Left lung (tissue), 10 donors: ENCODE results near the gene SORBS1. TPM values are rescaled to one million over a fixed set of nuclear protein-coding genes. Genes with fewer than 3 reads are reported as not detected.

Source experiments
- ATAC-seq: fragments of 200-7000 bp; cut with Tn5 transposase; one replicate; pipeline ENCODE4 v1.9.1; 2020; ENCODE audit warnings: moderate library complexity
- DNase-seq, 4 donors: peaks; one replicate each; pipeline ENCODE4 v3.0.0-alpha.2; 2013 to 2020
- H3K27ac ChIP-seq, 2 donors: fragments of 200-600 bp; sonication (generic) in 1 of 2; one replicate each; pipeline versions ENCODE4 v1.5.0 to v1.8.0; 2020 to 2021
- H3K27me3 ChIP-seq, 2 donors: fragments of 200-600 bp; sonication (generic) in 1 of 2; one replicate each; pipeline versions ENCODE4 v1.5.0 to v1.8.0; 2020 to 2021
- H3K36me3 ChIP-seq, 2 donors: fragments of 200-600 bp; sonication (generic) in 1 of 2; one replicate each; pipeline versions ENCODE4 v1.5.0 to v1.8.0; 2020 to 2021
- H3K4me1 ChIP-seq, 2 donors: fragments of 200-600 bp; one replicate each; pipeline ENCODE4 v1.8.0; 2021
- H3K4me3 ChIP-seq, 2 donors: fragments of 200-600 bp; sonication (generic) in 1 of 2; one replicate each; pipeline versions ENCODE4 v1.5.0 to v1.8.0; 2020 to 2021; ENCODE audit warnings: mild to moderate bottlenecking in 1 of 2
- H3K9me3 ChIP-seq, 2 donors: fragments of 200-600 bp; sonication (generic) in 1 of 2; one replicate each; pipeline versions ENCODE4 v1.5.0 to v1.8.0; 2020 to 2021
- intact Hi-C, 2 donors: fragments of 100-400 bp; cut with DNase I; formaldehyde crosslinking; loops; one replicate each; pipeline versions ENCODE4 v1.11.2 to v1.14.2; 2022
- polyA plus RNA-seq, 6 donors: library from polyadenylated mRNA; unstranded; fragments of 120-200 nt; gene quantifications; one replicate each; pipeline ENCODE4 v1.2.1, GENCODE V29; 2013; ENCODE audit not compliant: insufficient read length in 6 of 6
- total RNA-seq, 2 donors: library from RNA; stranded (reverse); fragmentation: NEBNext Ultra II Directional; extraction: Animal tissue kit (Norgen Biotek cat#: 25700); gene quantifications; one replicate each; pipeline ENCODE4 v1.2.1, GENCODE V29; 2021
- TF ChIP-seq, protein P1 (sequence below), 2 donors: fragments of 200-600 bp; sonication (generic) in 1 of 2; IDR thresholded peaks; one replicate each; pipeline versions ENCODE4 v1.5.0 to v1.8.0; 2021; ENCODE audit warnings: antibody characterized with exemption in 2 of 2
- donor health status: DM: no; HTN: yes; CAD: no.
- donor health status: DM: no; HTN: no; CAD: no.

The SORBS1 gene
- total and polyA plus RNA-seq, 8 donors = 23.3 to 52.7 (median 36.4) TPM

DNA sequence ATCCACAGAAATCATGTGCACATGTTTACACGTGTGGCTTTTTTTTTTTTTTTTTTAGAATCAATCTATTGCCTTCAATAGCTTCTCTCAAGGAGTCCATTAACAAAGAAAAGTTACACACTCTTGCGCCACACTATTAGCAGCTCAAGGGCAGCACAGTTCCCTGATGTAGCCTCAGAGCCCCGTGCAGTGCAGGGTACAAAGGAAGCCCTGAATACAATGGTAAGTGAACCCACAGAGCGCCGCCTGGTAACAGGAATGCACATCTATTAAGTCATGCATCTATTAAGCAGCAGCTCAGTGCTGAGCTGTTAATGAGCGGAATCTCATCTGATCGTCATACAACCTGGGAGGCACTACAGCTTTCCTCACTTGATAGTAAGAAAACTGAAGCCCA, 156.7 kb downstream of the SORBS1 start:
- no peak for DNase-seq
- Histone ChIP-seq H3K27ac (no peak overlapping the region), H3K9me3 (no peaks in the 10 kb centered on the region), H3K36me3 (no peaks in the 10 kb centered on the region), H3K27me3 (no peaks in the 10 kb centered on the region), H3K4me1 (peaks cover 6 to 15% of the 10 kb centered on the region in 2 donors), H3K4me3 (no peak overlapping the region)
- ATAC-seq = no peak
- intact Hi-C loops = no loop called here
- TF ChIP-seq, protein P1, sequence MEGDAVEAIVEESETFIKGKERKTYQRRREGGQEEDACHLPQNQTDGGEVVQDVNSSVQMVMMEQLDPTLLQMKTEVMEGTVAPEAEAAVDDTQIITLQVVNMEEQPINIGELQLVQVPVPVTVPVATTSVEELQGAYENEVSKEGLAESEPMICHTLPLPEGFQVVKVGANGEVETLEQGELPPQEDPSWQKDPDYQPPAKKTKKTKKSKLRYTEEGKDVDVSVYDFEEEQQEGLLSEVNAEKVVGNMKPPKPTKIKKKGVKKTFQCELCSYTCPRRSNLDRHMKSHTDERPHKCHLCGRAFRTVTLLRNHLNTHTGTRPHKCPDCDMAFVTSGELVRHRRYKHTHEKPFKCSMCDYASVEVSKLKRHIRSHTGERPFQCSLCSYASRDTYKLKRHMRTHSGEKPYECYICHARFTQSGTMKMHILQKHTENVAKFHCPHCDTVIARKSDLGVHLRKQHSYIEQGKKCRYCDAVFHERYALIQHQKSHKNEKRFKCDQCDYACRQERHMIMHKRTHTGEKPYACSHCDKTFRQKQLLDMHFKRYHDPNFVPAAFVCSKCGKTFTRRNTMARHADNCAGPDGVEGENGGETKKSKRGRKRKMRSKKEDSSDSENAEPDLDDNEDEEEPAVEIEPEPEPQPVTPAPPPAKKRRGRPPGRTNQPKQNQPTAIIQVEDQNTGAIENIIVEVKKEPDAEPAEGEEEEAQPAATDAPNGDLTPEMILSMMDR (IDR thresholded peaks at IDR 0.05) = no peak

DNA sequence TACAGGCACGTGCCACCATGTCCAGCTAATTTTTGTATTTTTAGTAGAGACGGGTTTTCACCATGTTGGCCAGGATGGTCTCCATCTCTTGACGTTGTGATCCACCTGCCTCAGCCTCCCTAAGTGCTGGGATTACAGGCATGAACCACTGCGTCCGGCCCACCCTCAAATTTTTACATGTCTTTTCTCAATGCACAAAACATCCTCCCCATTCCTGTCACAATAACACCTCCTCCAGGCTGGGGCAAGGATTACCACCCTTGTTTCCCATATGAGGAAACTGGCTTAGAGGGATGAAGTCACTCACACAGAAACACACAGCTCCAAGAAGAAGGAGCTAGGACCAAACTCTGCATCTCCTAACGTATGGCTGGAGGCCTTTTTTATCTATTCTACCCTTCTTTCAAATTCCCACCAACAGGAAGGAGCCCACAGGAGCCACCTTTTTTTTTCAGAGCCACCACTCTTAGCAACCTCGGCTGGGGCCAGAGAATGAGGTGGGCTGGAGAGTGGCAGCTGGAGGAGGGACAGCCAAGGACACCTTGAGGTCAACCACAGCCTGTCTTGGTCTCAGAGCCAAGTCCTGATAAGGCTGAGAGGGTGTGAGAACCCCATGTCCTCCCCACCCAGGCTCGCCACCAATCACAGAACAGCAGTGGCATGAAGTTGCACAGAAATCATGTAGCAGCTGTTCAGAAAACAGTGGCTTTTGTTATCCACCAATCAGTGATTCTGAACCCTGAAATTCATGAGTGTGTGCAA, 157.3 kb downstream of the SORBS1 start:
- Histone ChIP-seq H3K27me3 (no peaks in the 10 kb centered on the region), H3K27ac (no peak overlapping the region), H3K9me3 (no peaks in the 10 kb centered on the region), H3K4me3 (no peak overlapping the region), H3K4me1 (peaks cover under 1 to 15% of the 10 kb centered on the region in 2 donors), H3K36me3 (peaks cover 0 to 2% of the 10 kb centered on the region in 2 donors)
- TF ChIP-seq, protein P1 (IDR thresholded peaks at IDR 0.05) = no peak
- DNase-seq (no peak), ATAC-seq (no peak)
- intact Hi-C loops = no loop called here

DNA sequence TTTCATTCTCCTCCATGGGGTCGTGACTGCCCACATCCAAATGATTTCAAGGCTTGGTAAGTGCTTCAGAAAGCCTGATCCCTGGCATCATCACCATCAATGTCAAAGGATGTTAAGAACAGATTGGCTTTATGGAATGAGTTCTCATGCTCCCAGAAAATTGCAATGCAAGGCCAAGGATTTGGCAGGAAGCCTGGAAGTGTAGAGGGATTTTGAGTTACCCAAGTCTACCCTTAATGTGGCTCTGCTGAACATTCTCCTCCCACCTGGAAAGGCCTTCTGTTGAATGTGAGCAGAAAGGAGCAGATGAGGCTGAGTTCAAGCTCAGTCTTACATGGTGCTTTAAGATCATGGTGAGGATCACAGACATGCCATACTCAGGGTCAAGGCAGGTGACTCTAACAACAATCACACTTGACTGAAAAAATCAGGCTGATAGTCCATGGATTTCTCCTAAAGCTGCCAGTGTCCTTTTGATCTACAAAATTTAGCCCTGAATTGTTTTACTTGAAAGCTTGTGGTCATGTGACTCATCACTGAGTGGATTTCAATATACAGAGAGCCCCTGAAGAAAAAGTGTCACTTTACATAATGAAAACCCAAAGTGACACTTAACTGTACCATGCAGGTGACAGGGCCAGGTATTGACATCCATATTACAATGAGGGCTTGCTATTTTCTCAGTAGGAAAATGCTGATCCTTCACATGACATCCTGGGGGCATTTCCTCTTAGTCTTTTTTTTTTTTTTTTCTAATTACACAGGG, 159.3 kb downstream of the SORBS1 start:
- intact Hi-C loops = no loop called here
- TF ChIP-seq, protein P1 (IDR thresholded peaks at IDR 0.05) = no peak
- no peak overlapping the region for H3K4me3 ChIP-seq
- no peaks in the 10 kb centered on the region for H3K9me3 ChIP-seq
- no peak for ATAC-seq
- H3K27me3 ChIP-seq = no peaks in the 10 kb centered on the region
- H3K4me1 ChIP-seq = peaks cover 0 to under 1% of the 10 kb centered on the region in 2 donors
- H3K27ac ChIP-seq = no peak overlapping the region
- DNase-seq = no peak
- H3K36me3 ChIP-seq = peaks cover 0 to 8% of the 10 kb centered on the region in 2 donors

DNA sequence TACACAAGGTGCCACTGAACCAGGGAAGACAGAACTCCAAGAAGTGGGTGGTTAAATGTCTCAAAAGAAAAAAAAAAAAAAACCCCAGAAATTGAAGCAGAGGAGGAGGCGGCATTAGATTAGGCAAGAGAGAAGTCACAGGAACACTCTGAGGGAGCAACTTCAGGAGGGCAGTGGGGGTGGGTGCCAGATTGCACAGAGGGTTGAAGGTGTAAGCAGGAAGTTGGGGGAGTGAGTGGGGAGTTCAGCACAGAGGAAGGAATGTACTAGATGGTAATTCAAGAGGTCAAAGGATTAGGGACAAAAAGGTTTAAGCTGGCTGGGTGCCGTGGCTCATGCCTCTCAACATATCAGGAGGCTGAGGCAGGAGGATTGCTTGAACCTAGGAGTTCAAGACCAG, 160.4 kb downstream of the SORBS1 start:
- Histone ChIP-seq H3K4me3 (no peak overlapping the region), H3K36me3 (peaks cover 0 to 15% of the 10 kb centered on the region in 2 donors), H3K27ac (no peak overlapping the region), H3K27me3 (no peaks in the 10 kb centered on the region), H3K9me3 (no peaks in the 10 kb centered on the region), H3K4me1 (no peaks in the 10 kb centered on the region)
- ATAC-seq (peak; percentile 24), DNase-seq (no peak)
- intact Hi-C loops = no loop called here
- TF ChIP-seq, protein P1 (IDR thresholded peaks at IDR 0.05) = no peak

DNA sequence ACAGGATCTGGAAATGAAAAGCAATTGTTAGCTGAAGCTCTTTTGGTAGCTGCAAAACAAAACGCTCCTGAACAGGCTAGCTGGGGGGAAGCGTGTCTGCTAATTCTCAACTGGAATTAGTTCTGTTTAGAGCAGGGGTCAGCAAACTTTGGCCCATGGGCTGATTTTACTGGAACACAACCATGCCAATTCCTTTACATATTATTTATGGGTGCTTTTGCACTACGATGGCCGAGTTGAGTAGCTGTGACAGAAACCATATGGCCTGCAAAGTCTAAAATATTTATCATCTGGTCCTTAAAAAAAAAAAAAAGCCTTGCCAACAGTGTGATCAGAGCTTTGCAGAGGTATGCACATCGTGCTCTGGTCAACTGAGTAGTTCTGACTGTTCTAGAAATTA, 162.0 kb downstream of the SORBS1 start:
- DNase-seq = no peak

More for the DNA sequence above, 162.0 kb downstream of the SORBS1 start:
- Histone ChIP-seq H3K27ac (no peak overlapping the region), H3K36me3 (peaks cover 0 to 15% of the 10 kb centered on the region in 2 donors), H3K27me3 (no peaks in the 10 kb centered on the region), H3K9me3 (no peaks in the 10 kb centered on the region), H3K4me3 (no peak overlapping the region), H3K4me1 (peaks cover 0 to 8% of the 10 kb centered on the region in 2 donors)
- no peak for ATAC-seq
- TF ChIP-seq, protein P1 (IDR thresholded peaks at IDR 0.05) = no peak
- intact Hi-C loops = no loop called here
